NCI-H1417 (cell line): Measurements from ENCODE around the gene ANKRD6.

Experiments
- DNase-seq, 3 experiments: peaks; one replicate each; lab custom pipeline; 2025; lab: John Stamatoyannopoulos, UW

The ANKRD6 gene

DNA sequence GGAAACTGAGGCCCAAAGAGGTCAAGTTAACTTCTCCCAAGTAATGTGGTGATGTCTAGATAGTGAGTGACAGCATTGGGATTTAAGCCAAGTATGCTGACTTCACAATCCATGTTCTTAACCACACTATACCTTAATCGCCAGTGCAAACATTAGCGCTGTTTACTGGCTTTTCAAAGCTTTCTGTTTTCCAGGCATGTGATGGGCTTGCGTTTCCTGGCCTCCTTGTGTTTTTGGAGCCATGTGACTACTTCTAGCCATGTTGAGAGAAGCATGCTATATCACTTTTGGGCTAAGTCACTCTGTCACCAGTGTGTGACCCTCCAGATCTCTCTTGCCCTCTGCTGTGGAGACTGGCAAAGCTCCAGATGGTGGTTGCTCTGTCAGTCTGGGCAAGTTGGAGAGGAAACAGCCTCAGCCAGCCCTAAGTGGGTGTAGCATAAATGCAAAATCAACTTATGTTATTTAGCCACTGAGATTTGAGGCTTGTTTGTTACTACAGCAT lies 76.9 kb downstream of the ANKRD6 start:
- DNase-seq = peak in 2 of 3 experiments; percentile 33 to 57

DNA sequence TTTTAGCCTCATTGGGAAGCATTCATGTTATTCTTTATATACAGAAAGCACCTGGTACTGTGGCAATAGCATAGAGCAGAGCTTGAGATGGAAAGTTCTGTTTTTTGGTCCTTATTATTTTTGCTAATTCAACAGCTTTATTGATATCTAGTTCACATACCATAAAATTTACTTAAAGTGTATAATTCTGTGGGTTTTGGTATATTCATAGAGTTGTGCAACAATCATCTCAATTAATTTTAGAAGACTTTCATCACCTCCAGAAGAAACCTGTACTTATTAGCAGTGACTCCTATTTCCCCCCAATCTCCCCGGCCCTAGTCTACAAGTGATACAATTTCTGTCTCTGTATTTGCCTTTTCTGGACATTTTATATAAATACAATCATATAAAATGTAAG lies 77.4 kb downstream of the ANKRD6 start:
- no peak for DNase-seq

DNA sequence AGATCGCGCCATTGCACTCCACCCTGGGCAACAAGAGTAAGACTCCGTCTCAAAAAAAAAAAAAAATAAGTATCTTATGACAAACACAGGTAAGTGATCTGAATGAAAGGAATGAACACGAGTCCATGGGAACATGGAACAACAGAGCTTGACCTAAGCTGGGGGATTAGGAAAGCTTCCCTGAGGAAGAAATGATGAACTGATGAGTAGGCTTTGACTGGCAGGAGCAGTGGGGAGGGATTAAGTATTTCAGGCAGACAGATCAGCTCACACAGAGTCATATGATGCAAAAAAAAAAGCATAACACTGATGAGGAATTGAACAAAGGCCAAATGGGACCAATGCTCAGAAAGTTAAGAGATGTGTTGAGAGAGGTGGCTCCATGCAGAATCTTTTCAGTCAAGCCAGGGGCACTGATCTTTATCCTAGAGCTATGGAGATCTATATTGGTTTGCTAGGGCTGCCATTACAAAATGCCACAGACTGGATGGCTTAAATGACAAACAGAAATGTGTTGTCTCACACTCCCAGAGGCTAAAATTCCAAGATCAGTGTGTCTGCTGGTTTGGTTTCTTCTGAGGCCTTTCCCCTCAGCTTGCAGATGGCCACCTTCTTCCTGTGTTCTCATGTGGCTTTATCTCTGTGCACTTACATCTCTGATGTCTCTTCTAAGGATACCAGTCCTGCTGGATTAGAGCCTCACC lies 85.6 kb downstream of the ANKRD6 start:
- DNase-seq = no peak

DNA sequence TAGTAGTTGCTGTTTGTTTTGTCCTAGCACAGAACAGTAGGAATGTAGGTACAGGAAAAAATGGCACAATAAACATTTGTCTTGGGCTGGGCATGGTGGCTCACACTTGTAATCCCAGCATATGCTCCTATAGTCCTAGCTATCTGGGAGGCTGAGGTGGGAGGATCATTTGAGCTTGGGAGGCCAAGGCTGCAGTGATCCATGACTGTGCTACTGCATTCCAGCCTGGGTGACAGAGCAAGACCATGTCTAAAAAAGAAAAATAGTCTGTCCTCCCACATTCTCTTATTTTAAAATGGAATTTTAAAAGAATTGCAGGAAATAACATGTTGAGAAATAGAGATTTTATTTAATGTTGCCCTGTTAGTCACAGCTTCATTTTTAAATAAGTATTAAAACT lies 87.8 kb downstream of the ANKRD6 start:
- DNase-seq = no peak

DNA sequence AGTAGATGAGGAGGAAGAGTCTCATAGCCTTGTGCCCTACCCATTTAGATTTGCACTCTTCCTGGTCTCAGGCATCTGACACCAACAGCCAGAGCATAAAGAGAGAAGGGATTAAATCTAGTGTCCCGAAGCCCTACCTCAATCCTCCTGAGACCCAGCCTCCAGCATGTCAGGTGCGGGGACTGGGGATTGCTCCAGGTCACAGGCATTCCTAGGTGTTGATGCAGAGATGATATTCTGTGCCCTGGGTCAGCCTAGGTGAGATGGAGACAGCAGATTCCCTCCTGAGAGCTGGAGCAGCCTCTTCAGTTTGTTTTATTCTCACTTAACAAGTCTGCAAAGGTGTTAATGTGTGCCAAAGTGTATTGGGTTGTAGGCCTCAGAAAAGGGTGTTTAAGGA lies 89.8 kb downstream of the ANKRD6 start:
- no peak for DNase-seq

DNA sequence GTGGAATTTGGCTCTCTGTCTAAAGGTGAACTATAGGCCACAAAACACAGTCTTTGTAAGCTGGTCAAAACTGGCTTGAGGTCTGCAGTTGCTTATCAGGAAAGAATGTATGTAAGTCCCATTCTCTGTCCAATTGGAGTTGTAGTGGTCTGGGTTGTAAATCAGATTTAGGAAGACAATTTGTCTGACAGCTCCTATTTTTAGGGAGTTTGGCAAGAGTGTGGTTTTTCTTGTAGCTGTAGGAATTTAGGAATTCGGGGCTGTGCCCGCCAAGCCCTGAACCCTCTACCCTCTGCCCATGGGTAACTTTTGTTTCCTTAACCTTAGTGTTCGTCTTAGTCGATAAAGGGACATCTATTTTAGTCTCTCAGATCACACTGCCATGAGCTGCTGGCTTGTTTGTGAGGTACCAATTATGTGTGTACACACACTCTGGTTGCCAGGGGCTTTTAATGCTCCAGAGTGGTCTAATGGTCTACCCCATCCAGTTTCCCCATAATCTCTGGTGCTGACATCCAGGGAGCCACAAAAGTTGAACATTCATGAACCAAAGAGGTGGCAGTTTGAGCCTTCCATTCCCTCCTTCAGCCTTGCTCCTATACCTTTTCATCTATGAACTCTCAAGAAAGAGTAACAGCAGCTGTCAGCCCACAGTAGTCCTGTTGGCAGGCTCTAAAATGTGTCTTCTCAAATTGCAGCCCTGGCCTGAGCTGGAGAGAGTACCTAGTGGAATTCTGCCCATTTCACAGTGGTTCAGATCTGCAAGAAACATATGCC lies 93.0 kb downstream of the ANKRD6 start:
- DNase-seq = no peak

DNA sequence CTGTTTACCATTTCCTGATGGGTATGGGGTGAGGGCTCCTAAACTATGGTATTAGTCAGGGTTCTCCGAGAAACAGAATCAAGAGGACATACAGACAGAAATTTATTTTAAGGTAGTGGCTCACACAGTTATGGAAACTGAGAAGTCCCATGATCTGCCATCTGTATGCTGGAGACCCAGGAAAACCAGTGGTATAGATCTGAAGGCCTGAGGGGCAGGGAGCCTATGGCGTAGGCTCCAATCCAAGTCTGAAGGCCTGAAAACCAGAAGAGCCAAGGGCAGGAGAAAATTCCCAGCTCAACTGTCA lies 93.6 kb downstream of the ANKRD6 start:
- no peak for DNase-seq

DNA sequence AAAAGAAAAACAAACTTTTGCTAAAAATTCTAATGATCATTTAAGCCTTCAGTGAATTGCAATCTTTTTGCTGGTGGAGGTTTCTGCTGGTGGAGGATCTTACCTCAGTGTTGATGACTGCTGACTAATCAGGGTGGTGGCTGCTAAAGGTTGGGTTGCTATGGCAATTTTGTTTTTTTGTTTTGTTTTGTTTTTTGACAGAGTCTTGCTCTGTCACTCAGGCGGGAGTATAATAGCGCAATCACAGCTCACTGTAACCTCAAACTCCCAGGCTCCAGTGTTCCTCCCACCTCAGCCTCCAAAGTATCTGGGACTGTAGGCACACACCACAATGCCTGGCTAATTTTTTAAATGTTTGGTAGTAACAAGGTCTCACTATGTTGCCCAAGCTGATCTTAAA lies 94.7 kb downstream of the ANKRD6 start:
- no peak for DNase-seq

DNA sequence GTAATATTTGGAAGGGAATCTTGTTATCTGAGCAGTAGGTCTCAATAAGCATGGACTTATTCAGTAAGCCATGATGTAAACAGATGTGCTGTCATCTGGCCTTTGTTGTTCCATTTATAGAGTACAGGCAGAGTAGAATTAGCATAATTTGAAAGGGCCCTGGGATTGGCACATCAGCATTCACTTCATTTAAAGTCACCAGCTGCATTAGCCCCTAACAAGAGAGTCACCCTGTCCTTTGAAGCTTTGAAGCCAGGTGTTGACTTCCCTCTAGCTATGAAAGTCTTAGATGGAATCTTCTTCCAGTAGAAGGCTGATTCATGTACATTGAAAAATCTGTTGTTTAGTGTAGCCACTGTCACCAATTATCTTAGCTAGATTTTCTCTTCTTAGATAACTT lies 95.9 kb downstream of the ANKRD6 start:
- DNase-seq = no peak

DNA sequence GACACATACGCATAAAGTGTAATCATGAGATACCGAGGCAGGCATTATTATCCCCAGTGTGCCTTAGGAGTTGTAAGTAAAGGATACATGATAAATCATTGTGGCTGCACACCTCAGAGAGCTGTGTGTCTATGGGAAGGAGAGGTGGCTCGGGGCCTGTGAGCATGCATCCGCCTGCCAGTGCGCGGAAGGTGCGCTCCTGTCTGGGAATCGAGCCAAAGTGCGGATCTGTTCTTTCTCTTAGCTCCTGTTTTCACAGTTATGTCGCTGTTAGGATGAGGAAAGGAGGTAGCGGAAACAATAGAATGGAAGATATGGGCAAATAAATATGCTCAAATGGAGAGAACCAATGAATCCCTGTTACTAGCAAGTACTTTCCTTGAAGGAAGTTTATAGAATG lies 98.0 kb downstream of the ANKRD6 start:
- DNase-seq = no peak

DNA sequence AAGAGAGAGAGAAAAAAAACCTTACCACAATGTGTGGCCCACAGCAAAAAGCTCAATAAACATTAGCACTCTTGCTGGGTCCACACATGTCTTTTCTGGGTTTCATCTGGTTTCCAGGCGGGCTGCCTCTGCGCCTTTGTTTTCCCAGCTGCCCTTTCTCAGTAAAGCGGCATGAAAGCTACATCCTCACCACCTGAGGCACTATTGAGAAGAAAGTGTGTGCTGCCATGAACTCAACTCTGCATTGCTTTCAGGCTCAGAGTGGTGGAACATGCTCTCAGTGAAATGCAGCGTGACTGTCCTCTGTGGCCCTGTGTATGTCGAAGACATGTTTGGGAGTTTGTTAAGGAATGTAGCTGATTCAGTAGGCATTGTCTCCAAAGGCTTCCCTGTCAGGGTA lies 103.3 kb downstream of the ANKRD6 start:
- DNase-seq = no peak

DNA sequence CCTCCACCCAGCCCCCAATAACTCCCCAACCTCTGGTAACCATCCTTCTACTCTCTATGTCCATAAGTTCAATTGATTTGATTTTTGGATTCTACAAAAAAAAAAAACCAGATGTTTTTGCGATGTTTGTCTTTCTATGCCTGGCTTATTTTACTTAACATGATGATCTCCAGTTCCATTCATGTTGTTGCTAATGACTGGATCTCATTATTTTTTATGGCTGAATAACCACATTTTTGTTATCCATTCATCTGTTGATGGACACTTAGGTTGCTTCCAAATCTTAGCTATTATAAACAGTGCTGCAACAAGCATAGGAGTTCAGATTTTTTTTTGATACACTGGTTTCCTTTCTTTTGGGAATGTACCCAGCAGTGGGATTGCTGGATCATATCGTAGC lies 106.8 kb downstream of the ANKRD6 start:
- DNase-seq = no peak

DNA sequence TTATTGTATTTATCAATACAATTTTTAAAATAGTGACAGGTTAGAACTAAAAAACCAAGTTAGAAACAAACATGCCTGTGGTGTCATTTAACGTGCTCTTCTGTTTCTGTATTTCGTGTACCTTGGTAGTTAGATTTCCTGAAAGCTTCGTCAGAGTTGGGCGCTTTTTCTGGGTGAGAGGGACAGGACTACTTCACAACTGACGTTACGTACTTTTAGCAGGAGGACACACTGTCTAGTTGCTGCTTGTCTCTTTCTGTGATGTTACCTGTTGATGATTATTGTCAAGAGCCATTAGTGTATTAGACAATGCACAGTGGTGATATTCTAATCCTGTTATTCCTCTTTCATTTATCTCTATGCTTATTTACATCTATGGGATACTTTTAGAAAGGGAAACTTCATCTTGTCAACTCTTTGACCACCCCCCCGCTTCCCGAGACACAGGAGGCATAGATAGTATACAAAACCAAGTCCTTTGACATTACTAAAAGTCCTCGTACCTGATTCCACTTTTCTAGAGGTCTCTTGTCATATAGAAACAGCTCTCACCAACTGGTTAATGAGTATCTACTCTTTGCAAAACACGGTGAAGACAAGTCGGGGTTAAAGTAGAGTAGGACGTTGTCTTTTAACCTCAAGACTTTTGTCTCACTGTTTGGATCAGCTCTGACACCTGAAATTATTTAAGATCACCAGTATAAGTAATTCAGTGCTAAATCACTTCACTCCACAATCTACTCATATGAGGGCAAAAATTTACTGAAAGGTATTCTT lies 109.3 kb downstream of the ANKRD6 start:
- DNase-seq = no peak

DNA sequence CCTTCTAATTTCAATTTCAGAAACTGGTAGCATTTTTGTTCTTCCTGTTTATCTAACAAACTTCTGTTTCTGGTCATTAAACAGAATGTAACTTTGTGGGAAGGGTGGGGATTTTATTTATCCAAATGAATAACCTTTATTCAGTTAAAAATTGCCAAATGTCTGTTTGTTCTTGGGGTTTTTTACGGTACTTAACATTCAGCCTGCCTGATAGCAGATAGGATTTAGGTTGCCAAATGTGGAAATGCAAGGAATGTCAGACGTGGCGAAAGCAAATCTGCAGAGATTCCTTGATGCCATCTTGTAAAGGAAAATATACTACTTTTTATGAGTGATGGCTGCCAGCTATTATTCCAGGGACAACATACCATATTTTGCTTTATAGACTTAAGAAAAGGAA lies 109.9 kb downstream of the ANKRD6 start:
- DNase-seq = no peak

DNA sequence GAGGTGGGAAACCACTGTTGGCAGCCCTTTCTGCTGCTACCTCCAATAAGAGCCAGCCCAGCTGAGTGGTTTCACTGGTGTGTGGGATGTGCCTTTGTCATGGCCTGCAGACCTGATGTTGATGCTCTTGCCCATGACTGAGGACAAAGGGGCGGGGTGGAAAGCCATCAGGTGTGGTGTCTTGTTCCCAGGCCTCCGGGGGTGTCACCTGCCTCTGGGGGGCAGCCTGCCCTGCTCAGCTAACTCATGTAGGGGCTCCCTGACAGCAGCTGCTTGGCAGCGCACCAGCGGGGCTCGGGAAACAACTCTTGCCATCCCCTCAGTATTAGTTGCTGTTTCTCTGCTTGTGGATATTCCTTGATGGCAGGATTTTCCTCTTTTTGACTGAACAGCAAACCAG lies 114.3 kb downstream of the ANKRD6 start:
- DNase-seq = no peak

DNA sequence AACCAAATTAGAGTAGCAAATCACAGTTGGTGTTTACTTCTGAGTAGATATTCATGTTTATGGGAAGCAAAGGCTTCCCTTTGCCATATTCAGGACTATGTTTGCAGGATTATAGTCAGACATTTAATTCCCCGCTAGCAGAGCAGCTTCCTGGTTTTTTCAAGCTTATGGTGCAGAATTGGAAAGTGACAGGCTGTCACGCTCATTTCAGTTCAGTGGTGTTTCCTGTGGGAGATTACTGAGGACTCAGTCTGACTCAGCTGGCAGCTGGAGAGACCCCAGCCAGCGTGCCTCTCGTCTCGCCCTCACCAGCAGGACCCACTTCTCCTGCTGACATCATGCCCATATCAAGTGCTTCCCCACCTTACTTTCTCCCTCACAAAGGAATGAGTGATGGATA lies 120.5 kb downstream of the ANKRD6 start:
- no peak for DNase-seq

DNA sequence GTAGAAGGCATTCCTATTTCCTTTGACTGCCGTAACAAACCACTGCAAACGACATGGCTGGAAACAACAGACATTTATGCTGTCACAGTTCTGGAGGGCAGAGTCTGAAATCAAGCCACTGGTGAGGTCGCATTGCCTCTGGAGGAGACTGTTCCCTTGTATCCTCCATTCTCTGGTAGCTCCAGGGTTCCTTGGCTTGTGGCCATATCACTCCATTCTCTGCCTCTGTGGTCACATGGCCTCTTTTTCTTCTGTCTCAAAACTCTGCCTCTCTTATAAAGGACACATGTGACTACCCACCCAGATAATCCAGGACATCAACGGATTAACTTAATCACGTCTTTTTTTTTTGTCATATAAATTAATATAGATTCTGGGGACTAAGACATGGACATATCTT lies 121.2 kb downstream of the ANKRD6 start:
- no peak for DNase-seq

DNA sequence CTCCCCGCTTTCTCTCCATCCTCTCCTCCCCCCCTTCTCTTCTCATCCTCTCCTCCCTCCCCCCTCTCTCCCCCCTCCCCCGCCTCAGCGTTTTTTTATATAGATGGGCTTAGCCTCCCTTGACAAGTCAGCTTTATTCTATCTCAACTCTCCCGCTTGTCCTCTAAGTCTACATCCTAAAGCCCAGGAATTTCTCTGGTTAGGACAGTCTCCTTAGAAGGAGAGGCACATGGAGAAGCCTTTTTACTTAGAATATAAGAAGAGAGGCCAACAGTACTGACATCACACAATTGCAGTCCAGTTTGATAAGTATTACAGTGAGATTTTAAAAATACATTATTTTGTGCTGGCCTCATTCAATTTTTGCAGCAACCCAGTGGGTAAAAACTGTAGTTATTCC lies 122.1 kb downstream of the ANKRD6 start:
- DNase-seq = no peak

DNA sequence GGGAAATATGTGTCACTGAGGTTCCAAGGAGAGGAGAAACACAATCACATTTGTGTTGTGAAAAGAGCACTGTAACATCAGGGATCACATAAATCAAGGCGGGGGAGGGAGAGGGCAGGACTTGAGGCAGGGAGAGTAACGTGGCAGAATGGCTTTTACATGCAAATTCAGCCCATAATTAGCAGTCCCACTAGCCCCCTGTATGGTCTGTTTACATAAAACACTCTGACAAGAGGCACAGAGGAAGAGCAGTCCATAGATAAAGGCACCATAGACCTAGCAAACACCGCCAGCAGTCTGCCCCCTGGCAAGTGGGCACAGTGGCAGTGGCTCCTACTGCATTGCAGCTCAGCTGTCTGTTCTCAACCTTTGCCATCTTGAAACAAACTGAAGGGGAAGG lies 122.9 kb downstream of the ANKRD6 start:
- peak in 2 of 3 experiments; percentile 67 to 86 for DNase-seq

DNA sequence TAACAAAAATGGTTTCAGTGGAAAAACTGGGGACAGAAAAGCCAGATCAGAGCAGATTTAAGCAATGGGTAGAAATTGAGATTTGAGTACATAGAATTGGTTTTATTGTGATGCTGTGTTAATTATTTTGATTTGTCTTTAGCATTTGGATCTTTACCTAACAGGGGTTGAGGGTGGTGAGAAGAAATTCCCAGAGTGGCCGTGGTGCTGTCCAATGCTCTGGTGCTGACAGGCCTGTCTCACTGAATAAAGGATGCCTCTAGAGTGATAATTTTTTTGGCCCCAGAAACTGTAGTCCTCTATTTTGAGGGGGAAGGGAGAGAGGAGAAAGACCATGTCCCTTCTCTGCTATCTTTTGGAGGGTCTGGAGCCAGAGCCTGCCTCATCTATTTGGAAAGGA lies 126.5 kb downstream of the ANKRD6 start:
- no peak for DNase-seq

DNA sequence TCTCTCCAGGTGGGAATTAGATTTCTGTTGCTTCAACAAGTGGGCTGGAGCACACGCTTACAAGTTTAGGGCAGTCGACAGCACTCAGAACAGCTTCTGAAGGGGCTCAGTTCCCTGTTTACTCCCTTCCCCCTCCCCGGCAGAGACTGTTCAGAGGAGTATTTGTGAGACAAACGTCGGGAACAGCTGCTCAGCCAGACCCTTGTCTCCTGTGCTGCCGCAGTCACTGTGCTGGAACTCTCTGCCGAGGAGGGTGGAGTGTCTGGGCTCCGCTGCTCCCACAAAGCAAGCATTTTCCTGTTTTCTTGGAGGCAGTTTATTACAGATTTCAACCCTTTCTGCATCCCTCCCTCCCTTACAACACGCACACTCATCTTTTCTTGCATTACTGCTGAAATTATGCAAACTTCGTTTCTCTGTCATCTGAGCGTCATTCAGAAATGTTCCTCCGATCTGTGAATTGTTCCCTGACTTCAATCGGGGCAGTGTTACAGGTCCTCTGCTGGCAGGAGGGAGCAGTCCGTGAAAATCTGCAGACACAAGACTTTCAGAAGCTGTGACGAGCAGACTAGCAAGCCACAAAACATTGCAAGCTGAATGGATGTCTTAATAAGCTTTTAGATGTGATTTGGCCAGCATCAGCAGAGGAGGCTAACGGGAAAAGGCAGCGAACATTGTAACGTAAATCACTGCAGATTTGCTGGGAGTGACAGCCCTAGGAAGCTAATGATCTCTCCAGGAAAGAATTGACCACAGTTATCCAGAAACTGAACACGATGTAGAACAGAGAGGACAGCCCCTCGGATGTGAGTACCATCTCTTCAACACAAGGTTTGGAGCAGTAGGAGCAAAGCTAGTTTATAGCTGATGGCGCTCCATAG lies 129.4 kb downstream of the ANKRD6 start:
- peak; percentile 43 to 69 (median 62) for DNase-seq

DNA sequence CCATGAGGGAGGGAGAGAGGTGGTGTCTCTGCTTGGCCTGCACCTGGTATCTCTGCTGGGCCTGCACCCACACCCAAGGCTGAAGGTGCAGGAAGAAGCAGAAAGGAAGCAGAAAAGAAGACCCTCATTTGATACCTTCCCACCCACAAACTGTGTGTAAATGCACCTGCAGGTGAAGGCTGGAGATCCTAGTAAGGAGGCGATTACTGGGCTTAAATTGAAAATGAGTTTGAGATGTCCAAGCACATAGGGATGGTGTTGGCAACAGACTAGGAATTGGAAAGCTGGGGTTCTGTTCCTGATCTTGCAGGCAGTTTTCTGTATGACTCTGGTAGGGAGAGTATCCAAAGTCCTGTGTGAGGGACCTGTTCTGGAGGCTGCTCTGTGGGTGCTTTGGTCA lies 130.9 kb downstream of the ANKRD6 start:
- DNase-seq = peak in 1 of 3 experiments; percentile 34
